ENCODE results near the gene DHRS2.

The DHRS2 gene

DNA sequence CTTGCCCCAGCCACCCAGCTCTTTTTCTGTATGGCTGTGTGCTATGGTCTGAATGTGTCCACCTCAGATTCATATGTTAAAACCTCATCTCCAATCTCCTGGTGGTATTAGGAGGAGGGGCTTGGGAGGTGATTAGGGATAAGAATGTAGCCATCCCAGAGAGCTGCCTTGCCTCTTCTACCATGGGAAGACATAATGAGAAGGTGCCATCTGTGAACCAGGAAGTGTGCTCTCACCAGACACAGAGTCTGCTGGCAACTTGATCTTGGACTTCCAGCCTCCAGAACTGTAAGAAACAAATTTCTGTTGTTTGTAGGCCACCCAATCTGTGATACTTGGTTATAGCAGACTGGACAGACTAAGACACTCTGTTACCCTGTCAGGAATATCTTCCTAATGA, 34.7 kb upstream of the DHRS2 start:
- H3K4me3 ChIP-seq (ENCODE audit: low read depth, low read length): no peak overlapping the region
- TF ChIP-seq, protein P1, sequence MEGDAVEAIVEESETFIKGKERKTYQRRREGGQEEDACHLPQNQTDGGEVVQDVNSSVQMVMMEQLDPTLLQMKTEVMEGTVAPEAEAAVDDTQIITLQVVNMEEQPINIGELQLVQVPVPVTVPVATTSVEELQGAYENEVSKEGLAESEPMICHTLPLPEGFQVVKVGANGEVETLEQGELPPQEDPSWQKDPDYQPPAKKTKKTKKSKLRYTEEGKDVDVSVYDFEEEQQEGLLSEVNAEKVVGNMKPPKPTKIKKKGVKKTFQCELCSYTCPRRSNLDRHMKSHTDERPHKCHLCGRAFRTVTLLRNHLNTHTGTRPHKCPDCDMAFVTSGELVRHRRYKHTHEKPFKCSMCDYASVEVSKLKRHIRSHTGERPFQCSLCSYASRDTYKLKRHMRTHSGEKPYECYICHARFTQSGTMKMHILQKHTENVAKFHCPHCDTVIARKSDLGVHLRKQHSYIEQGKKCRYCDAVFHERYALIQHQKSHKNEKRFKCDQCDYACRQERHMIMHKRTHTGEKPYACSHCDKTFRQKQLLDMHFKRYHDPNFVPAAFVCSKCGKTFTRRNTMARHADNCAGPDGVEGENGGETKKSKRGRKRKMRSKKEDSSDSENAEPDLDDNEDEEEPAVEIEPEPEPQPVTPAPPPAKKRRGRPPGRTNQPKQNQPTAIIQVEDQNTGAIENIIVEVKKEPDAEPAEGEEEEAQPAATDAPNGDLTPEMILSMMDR (IDR thresholded peaks at IDR 0.05; ENCODE audit: insufficient read depth, low read depth, low read length, missing control alignments): no peak

GRCh38 chr14:23601845-23602180, 34.4 kb upstream of the DHRS2 start:
- peak; percentile 79 for DNase-seq (ENCODE audit: low read depth)
- H3K4me3 ChIP-seq (ENCODE audit: low read depth, low read length): no peak overlapping the region
- TF ChIP-seq, protein P1 (IDR thresholded peaks at IDR 0.05; ENCODE audit: insufficient read depth, low read depth, low read length, missing control alignments): no peak

More for the DNA sequence above, 34.7 kb upstream of the DHRS2 start:
- no peak for DNase-seq (ENCODE audit: low read depth)

DNA sequence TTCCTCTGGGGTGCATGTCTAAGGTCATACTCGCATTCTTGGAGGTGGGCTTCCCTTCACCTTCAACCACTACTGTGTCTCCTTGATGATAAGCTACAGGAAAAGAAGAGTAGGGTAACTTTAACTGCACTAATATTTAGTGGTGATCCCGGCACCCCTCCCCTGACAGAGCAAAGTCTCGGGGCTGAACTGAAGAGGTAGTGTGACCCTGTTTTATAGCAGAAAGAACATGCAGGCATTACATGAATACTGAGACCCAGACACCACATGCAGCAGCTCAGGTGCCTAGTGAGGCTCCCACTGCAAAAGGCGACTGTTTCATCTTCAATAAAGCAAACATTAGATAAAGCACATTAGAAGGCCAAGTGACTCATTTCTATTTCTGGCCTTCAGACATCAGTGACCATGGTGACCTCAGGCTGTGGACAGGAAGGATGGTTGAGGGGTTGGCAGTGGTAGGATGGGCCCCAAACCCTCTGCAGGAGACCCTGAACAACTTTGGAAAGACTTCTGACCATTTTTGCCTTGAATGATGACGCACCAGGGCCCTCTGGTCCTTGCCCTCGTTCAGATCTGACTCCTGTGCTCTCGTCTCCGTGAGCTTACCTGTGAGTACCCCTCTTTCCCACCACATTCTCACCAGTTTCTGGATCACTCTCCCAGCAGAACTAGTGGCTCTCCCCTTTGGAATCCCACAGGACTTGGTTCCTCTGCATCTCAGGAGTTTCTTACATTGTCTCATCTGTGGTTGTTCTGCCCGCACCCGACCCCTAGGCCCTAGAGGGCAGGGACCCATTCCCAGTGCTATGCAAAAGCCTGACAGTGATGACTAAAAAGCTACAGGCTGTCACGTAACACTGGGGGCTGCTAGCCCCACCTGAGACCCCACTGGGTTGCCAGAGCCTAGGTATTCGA, 33.7 kb upstream of the DHRS2 start:
- H3K4me3 ChIP-seq (ENCODE audit: low read depth, low read length): no peak overlapping the region
- DNase-seq (ENCODE audit: low read depth): peak; percentile 46
- TF ChIP-seq, protein P1 (IDR thresholded peaks at IDR 0.05; ENCODE audit: insufficient read depth, low read depth, low read length, missing control alignments): no peak

GRCh38 chr14:23603103-23603502, 33.1 kb upstream of the DHRS2 start:
- H3K4me3 ChIP-seq (ENCODE audit: low read depth, low read length): no peak overlapping the region
- TF ChIP-seq, protein P1 (IDR thresholded peaks at IDR 0.05; ENCODE audit: insufficient read depth, low read depth, low read length, missing control alignments): no peak
- DNase-seq (ENCODE audit: low read depth): no peak

- no peak overlapping the region for H3K4me3 ChIP-seq (ENCODE audit: low read depth, low read length)
- no peak for DNase-seq (ENCODE audit: low read depth)
- TF ChIP-seq, protein P1 (IDR thresholded peaks at IDR 0.05; ENCODE audit: insufficient read depth, low read depth, low read length, missing control alignments): no peak
These were observed 32.0 kb upstream of the DHRS2 start for GRCh38 chr14:23604148-23604547.

DNA sequence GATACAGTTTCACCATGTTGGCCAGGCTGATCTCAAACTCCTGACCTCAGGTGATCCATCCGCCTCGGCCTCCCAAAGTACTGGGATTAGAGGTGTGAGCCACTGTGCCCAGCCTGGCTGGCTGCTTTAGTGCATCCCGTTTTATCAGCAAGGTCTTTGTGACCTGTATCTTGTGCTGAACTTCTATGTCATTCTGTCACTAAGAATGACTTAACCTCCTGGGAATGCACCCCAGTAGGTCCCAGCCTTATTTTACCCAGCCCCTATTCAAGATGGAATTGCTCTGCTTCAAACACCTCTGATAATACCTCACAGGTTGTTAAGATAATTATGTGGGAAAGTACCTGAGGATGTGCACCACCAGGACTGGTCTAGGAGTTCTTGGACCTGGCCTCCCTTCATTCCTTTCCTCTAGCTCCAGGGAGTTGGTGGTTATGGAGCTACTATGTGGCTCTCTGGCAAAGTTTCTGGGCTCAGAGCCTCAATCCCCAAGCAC, 31.4 kb upstream of the DHRS2 start:
- no peak for DNase-seq (ENCODE audit: low read depth)
- TF ChIP-seq, protein P1 (IDR thresholded peaks at IDR 0.05; ENCODE audit: insufficient read depth, low read depth, low read length, missing control alignments): no peak

More for the DNA sequence above, 31.4 kb upstream of the DHRS2 start:
- H3K4me3 ChIP-seq (ENCODE audit: low read depth, low read length): no peak overlapping the region

Data from GM12865 (cell line).